Measurements from ENCODE around the gene TTC23L.

DNA sequence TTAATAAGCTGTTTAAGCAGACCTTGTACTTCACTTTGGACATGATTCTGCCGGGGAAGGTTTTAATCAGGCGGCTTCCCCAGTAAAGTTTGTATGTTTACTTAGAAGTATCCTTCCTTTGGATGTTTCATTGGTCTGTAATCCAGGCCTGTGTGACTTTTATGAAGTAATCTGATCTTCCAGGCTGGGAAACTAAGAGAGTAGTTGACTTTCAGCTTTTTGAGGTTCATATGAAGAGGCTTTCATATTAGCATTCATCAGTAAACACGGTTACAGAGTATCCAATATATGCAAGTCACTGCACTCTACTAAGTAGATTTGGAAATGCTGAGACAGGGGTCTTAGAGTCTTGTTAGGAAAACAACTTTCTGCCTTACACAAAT is 91.5 kb downstream of the TTC23L start:
- TF ChIP-seq CTCF (conservative IDR thresholded peaks at IDR 0.05; ENCODE audit: low read depth, low read length) (no peak), EZH2 (IDR thresholded peaks at IDR 0.05; ENCODE audit: borderline replicate concordance, low read depth, low read length, poor library complexity, severe bottlenecking) (no peak)
